HEK293 (cell line): ENCODE results near the gene PSTPIP2.
A peak's percentile ranks its signal among the peaks of the same experiment; 100 is the strongest.

ENCODE experiments used
- KLF1 ChIP-seq: fragments of 450-650 bp; formaldehyde crosslinking; IDR thresholded peaks from 2 replicates; pipeline ENCODE4 v1.5.1; 2016; ENCODE audit warnings: missing biosample characterization, missing genetic modification characterization
- KLF9 ChIP-seq: fragments of 450-650 bp; formaldehyde crosslinking; IDR thresholded peaks from 2 replicates; pipeline ENCODE4 v1.5.1; 2016; ENCODE audit warnings: missing biosample characterization, missing genetic modification characterization, low read depth
- MEIS1 ChIP-seq: sonication (generic); formaldehyde crosslinking; IDR thresholded peaks from 2 replicates; pipeline ENCODE4 v1.8.1; 2022; ENCODE audit warnings: missing genetic modification reagents, mild to moderate bottlenecking, borderline replicate concordance
- MZF1 ChIP-seq: fragments of 450-650 bp; formaldehyde crosslinking; IDR thresholded peaks from 2 replicates; pipeline ENCODE4 v1.5.1; 2017; ENCODE audit warnings: missing biosample characterization, missing genetic modification characterization, borderline replicate concordance
- TCF7L2 ChIP-seq: IDR thresholded peaks from 2 replicates; pipeline ENCODE4 v1.6.1; 2011; ENCODE audit warnings: low read depth, mild to moderate bottlenecking, inconsistent platforms, low read length, moderate library complexity, borderline replicate concordance
- ZBTB21 ChIP-seq: fragments of 450-650 bp; formaldehyde crosslinking; IDR thresholded peaks from 2 replicates; pipeline ENCODE4 v1.5.1; 2017; ENCODE audit warnings: missing biosample characterization, missing genetic modification characterization
- ZIC2 ChIP-seq: fragments of 450-650 bp; formaldehyde crosslinking; IDR thresholded peaks from 2 replicates; pipeline ENCODE4 v1.5.1; 2016; ENCODE audit warnings: missing biosample characterization, missing genetic modification characterization
- ZNF274 ChIP-seq, 2 experiments: fragments of 200-500 bp in 1 of 2; fragments of 450-650 bp in 1 of 2; sonication (Bioruptor generic) in 1 of 2; formaldehyde crosslinking in 1 of 2; IDR thresholded peaks; 2 replicates each; pipeline versions ENCODE4 v1.5.1 to v1.6.1; 2014 to 2016; ENCODE audit warnings: borderline replicate concordance in 1 of 2, inconsistent platforms in 1 of 2, low read length in 1 of 2, missing biosample characterization in 1 of 2, missing genetic modification characterization in 1 of 2
- ZNF335 ChIP-seq: fragments of 450-650 bp; formaldehyde crosslinking; conservative IDR thresholded peaks from 2 replicates; pipeline ENCODE4 v1.5.1; 2016; ENCODE audit warnings: missing biosample characterization, missing genetic modification characterization
- ZNF341 ChIP-seq: fragments of 450-650 bp; formaldehyde crosslinking; IDR thresholded peaks from 2 replicates; pipeline ENCODE4; 2016; ENCODE audit warnings: low read depth, missing biosample characterization, missing genetic modification characterization
- ZNF391 ChIP-seq: fragments of 450-650 bp; formaldehyde crosslinking; IDR thresholded peaks from 2 replicates; pipeline ENCODE4 v1.5.1; 2016; ENCODE audit warnings: low read depth, missing biosample characterization, missing genetic modification characterization, borderline replicate concordance
- ZNF530 ChIP-seq: fragments of 450-650 bp; formaldehyde crosslinking; IDR thresholded peaks from 2 replicates; pipeline ENCODE4 v1.5.1; 2016; ENCODE audit warnings: low read depth, missing biosample characterization, missing genetic modification characterization
- ZNF549 ChIP-seq: fragments of 450-650 bp; IDR thresholded peaks from 2 replicates; pipeline ENCODE4 v1.5.1; 2018; ENCODE audit warnings: missing biosample characterization, missing genetic modification characterization, mild to moderate bottlenecking, inconsistent platforms, moderate library complexity
- ZNF555 ChIP-seq: fragments of 450-650 bp; formaldehyde crosslinking; conservative IDR thresholded peaks from 2 replicates; pipeline ENCODE4 v1.5.1; 2017; ENCODE audit warnings: missing biosample characterization, mild to moderate bottlenecking, missing genetic modification characterization, inconsistent platforms
- ZNF792 ChIP-seq: fragments of 450-650 bp; formaldehyde crosslinking; IDR thresholded peaks from 2 replicates; pipeline ENCODE4 v1.5.1; 2016; ENCODE audit warnings: missing biosample characterization, missing genetic modification characterization
- TF ChIP-seq, protein P1 (sequence below): fragments of 450-650 bp; formaldehyde crosslinking; IDR thresholded peaks from 2 replicates; pipeline ENCODE4 v1.5.1; 2016; ENCODE audit warnings: missing biosample characterization, missing genetic modification characterization
- TF ChIP-seq, protein P2 (sequence below): fragments of 450-650 bp; formaldehyde crosslinking; IDR thresholded peaks from 2 replicates; pipeline ENCODE4 v1.5.1; 2016; ENCODE audit warnings: missing biosample characterization, missing genetic modification characterization
- TF ChIP-seq, protein P3 (sequence below): fragments of 450-650 bp; formaldehyde crosslinking; IDR thresholded peaks from 2 replicates; pipeline ENCODE4 v1.5.1; 2016; ENCODE audit warnings: missing biosample characterization, missing genetic modification characterization, borderline replicate concordance
- TF ChIP-seq, protein P4 (sequence below): fragments of 450-650 bp; formaldehyde crosslinking; IDR thresholded peaks from 2 replicates; pipeline ENCODE4 v1.5.1; 2016; ENCODE audit warnings: missing biosample characterization, missing genetic modification characterization
- TF ChIP-seq, protein P5 (sequence below): fragments of 450-650 bp; IDR thresholded peaks from 2 replicates; pipeline ENCODE4 v1.5.1; 2018; ENCODE audit warnings: missing biosample characterization, missing genetic modification characterization
- TF ChIP-seq, protein P6 (sequence below): fragments of 450-650 bp; formaldehyde crosslinking; IDR thresholded peaks from 2 replicates; pipeline ENCODE4 v1.5.1; 2016; ENCODE audit warnings: missing biosample characterization, missing genetic modification characterization
- TF ChIP-seq, protein P7 (sequence below): fragments of 450-650 bp; formaldehyde crosslinking; optimal IDR thresholded peaks from 2 replicates; pipeline ENCODE3; 2016; ENCODE audit warnings: missing biosample characterization, mild to moderate bottlenecking, missing genetic modification characterization

The PSTPIP2 gene

DNA sequence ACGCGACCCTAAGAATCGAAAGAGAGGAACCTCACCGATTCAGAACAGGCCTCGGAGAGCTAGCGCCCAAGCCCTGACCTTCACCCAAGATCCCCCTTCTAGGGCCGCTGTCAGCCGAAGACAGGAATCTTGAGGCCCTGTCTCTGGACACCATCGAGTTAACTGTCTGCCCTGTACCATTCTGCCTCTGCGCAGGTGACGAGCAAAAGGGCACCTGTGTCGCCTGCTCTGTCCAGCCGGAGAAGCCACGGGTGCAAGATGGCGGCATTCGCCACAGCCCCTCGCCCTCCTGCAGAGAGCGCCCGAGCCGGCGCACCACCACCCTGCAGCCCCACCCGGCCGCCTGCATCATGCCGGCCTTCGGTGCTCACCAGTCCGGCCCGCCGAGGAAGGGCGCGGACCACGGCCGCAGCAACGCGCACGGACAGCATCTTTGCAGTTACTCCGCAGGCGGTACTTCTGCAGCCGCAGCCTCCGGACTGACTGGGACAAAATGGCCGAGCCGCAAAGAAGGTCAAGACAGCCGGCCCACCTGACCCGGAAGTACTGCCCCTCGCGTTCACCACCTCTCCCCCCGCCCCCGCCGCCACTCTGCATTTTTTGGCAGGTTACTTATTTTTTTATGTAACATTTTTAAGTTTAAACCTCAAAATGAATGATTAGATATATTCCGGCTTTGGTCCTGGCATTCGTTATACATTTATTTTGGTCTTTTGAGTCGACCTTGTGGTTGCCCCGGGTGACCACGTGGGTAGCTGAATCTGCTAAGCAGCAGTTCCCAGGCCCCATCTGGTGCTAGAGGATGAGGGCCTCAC, 25.9 kb upstream of the PSTPIP2 start, which contains the start of gene ATP5F1A (continued):
- TF ChIP-seq, protein P1, sequence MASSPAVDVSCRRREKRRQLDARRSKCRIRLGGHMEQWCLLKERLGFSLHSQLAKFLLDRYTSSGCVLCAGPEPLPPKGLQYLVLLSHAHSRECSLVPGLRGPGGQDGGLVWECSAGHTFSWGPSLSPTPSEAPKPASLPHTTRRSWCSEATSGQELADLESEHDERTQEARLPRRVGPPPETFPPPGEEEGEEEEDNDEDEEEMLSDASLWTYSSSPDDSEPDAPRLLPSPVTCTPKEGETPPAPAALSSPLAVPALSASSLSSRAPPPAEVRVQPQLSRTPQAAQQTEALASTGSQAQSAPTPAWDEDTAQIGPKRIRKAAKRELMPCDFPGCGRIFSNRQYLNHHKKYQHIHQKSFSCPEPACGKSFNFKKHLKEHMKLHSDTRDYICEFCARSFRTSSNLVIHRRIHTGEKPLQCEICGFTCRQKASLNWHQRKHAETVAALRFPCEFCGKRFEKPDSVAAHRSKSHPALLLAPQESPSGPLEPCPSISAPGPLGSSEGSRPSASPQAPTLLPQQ (tag by site-specific recombination), result peak; percentile 65; the same call in 1 of the 2 replicates
- TF ChIP-seq, protein P2, sequence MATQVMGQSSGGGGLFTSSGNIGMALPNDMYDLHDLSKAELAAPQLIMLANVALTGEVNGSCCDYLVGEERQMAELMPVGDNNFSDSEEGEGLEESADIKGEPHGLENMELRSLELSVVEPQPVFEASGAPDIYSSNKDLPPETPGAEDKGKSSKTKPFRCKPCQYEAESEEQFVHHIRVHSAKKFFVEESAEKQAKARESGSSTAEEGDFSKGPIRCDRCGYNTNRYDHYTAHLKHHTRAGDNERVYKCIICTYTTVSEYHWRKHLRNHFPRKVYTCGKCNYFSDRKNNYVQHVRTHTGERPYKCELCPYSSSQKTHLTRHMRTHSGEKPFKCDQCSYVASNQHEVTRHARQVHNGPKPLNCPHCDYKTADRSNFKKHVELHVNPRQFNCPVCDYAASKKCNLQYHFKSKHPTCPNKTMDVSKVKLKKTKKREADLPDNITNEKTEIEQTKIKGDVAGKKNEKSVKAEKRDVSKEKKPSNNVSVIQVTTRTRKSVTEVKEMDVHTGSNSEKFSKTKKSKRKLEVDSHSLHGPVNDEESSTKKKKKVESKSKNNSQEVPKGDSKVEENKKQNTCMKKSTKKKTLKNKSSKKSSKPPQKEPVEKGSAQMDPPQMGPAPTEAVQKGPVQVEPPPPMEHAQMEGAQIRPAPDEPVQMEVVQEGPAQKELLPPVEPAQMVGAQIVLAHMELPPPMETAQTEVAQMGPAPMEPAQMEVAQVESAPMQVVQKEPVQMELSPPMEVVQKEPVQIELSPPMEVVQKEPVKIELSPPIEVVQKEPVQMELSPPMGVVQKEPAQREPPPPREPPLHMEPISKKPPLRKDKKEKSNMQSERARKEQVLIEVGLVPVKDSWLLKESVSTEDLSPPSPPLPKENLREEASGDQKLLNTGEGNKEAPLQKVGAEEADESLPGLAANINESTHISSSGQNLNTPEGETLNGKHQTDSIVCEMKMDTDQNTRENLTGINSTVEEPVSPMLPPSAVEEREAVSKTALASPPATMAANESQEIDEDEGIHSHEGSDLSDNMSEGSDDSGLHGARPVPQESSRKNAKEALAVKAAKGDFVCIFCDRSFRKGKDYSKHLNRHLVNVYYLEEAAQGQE (tag by site-specific recombination), result peak; percentile 74
- TF ChIP-seq KLF1 (tag by site-specific recombination) (0 out of 2 replicates have a peak, but pooled peaks have one; percentile 28), ZBTB21 (tag by site-specific recombination) (no peak), ZNF274 (IDR thresholded peaks at IDR 0.05; ENCODE audit: low read length) (no peak), ZNF274 (tag by site-specific recombination; IDR thresholded peaks at IDR 0.05; ENCODE audit: borderline replicate concordance) (no peak), ZNF335 (peak; percentile 95), KLF9 (0 out of 2 replicates have a peak, but pooled peaks have one; percentile 33), ZNF555 (no peak), ZNF530 (no peak), ZNF341 (0 out of 2 replicates have a peak, but pooled peaks have one; percentile 12), MEIS1 (no peak), ZNF549 (tag by site-specific recombination) (no peak), ZIC2 (tag by site-specific recombination) (peak; percentile 71), ZNF792 (0 out of 2 replicates have a peak, but pooled peaks have one; percentile 61), MZF1 (tag by site-specific recombination) (no peak), TCF7L2 (no peak), ZNF391 (tag by site-specific recombination) (no peak)
- TF ChIP-seq, protein P3, sequence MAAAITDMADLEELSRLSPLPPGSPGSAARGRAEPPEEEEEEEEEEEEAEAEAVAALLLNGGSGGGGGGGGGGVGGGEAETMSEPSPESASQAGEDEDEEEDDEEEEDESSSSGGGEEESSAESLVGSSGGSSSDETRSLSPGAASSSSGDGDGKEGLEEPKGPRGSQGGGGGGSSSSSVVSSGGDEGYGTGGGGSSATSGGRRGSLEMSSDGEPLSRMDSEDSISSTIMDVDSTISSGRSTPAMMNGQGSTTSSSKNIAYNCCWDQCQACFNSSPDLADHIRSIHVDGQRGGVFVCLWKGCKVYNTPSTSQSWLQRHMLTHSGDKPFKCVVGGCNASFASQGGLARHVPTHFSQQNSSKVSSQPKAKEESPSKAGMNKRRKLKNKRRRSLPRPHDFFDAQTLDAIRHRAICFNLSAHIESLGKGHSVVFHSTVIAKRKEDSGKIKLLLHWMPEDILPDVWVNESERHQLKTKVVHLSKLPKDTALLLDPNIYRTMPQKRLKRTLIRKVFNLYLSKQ (tag by site-specific recombination), result no peak
- TF ChIP-seq, protein P4, sequence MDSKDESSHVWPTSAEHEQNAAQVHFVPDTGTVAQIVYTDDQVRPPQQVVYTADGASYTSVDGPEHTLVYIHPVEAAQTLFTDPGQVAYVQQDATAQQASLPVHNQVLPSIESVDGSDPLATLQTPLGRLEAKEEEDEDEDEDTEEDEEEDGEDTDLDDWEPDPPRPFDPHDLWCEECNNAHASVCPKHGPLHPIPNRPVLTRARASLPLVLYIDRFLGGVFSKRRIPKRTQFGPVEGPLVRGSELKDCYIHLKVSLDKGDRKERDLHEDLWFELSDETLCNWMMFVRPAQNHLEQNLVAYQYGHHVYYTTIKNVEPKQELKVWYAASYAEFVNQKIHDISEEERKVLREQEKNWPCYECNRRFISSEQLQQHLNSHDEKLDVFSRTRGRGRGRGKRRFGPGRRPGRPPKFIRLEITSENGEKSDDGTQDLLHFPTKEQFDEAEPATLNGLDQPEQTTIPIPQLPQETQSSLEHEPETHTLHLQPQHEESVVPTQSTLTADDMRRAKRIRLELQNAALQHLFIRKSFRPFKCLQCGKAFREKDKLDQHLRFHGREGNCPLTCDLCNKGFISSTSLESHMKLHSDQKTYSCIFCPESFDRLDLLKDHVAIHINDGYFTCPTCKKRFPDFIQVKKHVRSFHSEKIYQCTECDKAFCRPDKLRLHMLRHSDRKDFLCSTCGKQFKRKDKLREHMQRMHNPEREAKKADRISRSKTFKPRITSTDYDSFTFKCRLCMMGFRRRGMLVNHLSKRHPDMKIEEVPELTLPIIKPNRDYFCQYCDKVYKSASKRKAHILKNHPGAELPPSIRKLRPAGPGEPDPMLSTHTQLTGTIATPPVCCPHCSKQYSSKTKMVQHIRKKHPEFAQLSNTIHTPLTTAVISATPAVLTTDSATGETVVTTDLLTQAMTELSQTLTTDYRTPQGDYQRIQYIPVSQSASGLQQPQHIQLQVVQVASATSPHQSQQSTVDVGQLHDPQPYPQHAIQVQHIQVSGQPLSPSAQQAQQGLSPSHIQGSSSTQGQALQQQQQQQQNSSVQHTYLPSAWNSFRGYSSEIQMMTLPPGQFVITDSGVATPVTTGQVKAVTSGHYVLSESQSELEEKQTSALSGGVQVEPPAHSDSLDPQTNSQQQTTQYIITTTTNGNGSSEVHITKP (tag by site-specific recombination), result 0 out of 2 replicates have a peak, but pooled peaks have one; percentile 16
- TF ChIP-seq, protein P5, sequence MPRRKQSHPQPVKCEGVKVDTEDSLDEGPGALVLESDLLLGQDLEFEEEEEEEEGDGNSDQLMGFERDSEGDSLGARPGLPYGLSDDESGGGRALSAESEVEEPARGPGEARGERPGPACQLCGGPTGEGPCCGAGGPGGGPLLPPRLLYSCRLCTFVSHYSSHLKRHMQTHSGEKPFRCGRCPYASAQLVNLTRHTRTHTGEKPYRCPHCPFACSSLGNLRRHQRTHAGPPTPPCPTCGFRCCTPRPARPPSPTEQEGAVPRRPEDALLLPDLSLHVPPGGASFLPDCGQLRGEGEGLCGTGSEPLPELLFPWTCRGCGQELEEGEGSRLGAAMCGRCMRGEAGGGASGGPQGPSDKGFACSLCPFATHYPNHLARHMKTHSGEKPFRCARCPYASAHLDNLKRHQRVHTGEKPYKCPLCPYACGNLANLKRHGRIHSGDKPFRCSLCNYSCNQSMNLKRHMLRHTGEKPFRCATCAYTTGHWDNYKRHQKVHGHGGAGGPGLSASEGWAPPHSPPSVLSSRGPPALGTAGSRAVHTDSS (tag by site-specific recombination), result no peak
- TF ChIP-seq, protein P6, sequence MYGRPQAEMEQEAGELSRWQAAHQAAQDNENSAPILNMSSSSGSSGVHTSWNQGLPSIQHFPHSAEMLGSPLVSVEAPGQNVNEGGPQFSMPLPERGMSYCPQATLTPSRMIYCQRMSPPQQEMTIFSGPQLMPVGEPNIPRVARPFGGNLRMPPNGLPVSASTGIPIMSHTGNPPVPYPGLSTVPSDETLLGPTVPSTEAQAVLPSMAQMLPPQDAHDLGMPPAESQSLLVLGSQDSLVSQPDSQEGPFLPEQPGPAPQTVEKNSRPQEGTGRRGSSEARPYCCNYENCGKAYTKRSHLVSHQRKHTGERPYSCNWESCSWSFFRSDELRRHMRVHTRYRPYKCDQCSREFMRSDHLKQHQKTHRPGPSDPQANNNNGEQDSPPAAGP, result 0 out of 2 replicates have a peak, but pooled peaks have one; percentile 34
- TF ChIP-seq, protein P7, sequence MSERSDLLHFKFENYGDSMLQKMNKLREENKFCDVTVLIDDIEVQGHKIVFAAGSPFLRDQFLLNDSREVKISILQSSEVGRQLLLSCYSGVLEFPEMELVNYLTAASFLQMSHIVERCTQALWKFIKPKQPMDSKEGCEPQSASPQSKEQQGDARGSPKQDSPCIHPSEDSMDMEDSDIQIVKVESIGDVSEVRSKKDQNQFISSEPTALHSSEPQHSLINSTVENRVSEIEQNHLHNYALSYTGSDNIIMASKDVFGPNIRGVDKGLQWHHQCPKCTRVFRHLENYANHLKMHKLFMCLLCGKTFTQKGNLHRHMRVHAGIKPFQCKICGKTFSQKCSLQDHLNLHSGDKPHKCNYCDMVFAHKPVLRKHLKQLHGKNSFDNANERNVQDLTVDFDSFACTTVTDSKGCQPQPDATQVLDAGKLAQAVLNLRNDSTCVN (tag by site-specific recombination), result peak; percentile 44
